DOHH2 (cell line): ENCODE measurements around the gene SAP30.

Experiments used
- H3F3A ChIP-seq: fragments of 200-600 bp; sonication (generic), shearing (Covaris generic); 2 replicates; pipeline ENCODE4 v1.6.0; 2016; ENCODE audit warnings: antibody characterized with exemption, mild to moderate bottlenecking; ENCODE audit not compliant: control insufficient read depth, insufficient read depth
- H3K27ac ChIP-seq: fragments of 200-600 bp; sonication (generic); 2 replicates; pipeline ENCODE4 v1.5.1; 2014; ENCODE audit warnings: low read depth, mild to moderate bottlenecking, low read length, moderate library complexity
- H3K27me3 ChIP-seq: fragments of 200-600 bp; sonication (generic); 2 replicates; pipeline ENCODE4 v1.6.1; 2014; ENCODE audit warnings: mild to moderate bottlenecking, low read length, mixed read lengths; ENCODE audit not compliant: control insufficient read depth
- H3K36me3 ChIP-seq: fragments of 200-600 bp; sonication (generic); 2 replicates; pipeline ENCODE4 v1.6.1; 2014; ENCODE audit warnings: mild to moderate bottlenecking, low read length, moderate library complexity, mixed read lengths; ENCODE audit not compliant: control insufficient read depth
- H3K4me1 ChIP-seq: fragments of 200-600 bp; sonication (generic); 2 replicates; pipeline ENCODE4 v1.6.1; 2014; ENCODE audit warnings: mild to moderate bottlenecking, low read length, mixed read lengths; ENCODE audit not compliant: control insufficient read depth
- H3K4me2 ChIP-seq: fragments of 200-600 bp; sonication (generic); 2 replicates; pipeline ENCODE4 v1.6.0; 2014; ENCODE audit warnings: mild to moderate bottlenecking, low read length, moderate library complexity
- H3K4me3 ChIP-seq: fragments of 200-600 bp; sonication (generic); 2 replicates; pipeline ENCODE4 v1.5.1; 2014; ENCODE audit warnings: mild to moderate bottlenecking, low read length, mixed read lengths
- H3K79me2 ChIP-seq: fragments of 200-600 bp; sonication (generic); 2 replicates; pipeline ENCODE4 v1.6.1; 2014; ENCODE audit warnings: mild to moderate bottlenecking, low read length, mixed read lengths; ENCODE audit not compliant: control insufficient read depth
- H3K9me2 ChIP-seq: fragments of 200-600 bp; sonication (generic); replicated peaks from 2 replicates; pipeline ENCODE4 v1.6.1; 2014; ENCODE audit warnings: mild to moderate bottlenecking, low read length, mixed read lengths; ENCODE audit not compliant: control insufficient read depth
- H3K9me3 ChIP-seq: fragments of 200-600 bp; sonication (generic); 2 replicates; pipeline ENCODE4 v1.6.1; 2014; ENCODE audit warnings: antibody characterized with exemption, low read length, mixed read lengths; ENCODE audit not compliant: control insufficient read depth, insufficient read depth
- H4K20me1 ChIP-seq: fragments of 200-600 bp; sonication (generic); 2 replicates; pipeline ENCODE4 v1.6.0; 2014; ENCODE audit warnings: low read depth, mild to moderate bottlenecking, antibody characterized with exemption, low read length, moderate library complexity; ENCODE audit not compliant: control insufficient read depth, insufficient read depth
- CTCF ChIP-seq: fragments of 200-600 bp; sonication (generic); IDR thresholded peaks from one replicate; pipeline ENCODE4 v1.5.1; 2014; ENCODE audit warnings: antibody characterized with exemption, mild to moderate bottlenecking, low read depth, low read length; ENCODE audit not compliant: poor library complexity, severe bottlenecking
- EZH2phosphoT487 ChIP-seq: fragments of 200-600 bp; sonication (generic); IDR thresholded peaks from 2 replicates; pipeline ENCODE4 v1.6.1; 2017; ENCODE audit warnings: borderline replicate concordance, mild to moderate bottlenecking, antibody characterized with exemption, low read length, moderate library complexity, mixed read lengths

SAP30 gene

GRCh38 chr4:173417833-173418232 is 47.1 kb downstream of the SAP30 start:
- Histone ChIP-seq H3F3A (no peaks in the 10 kb centered on the region), H3K9me2 (no peaks in the 10 kb centered on the region), H3K27ac (no peak overlapping the region), H3K79me2 (no peaks in the 10 kb centered on the region), H3K27me3 (no peaks in the 10 kb centered on the region), H3K36me3 (no peaks in the 10 kb centered on the region), H3K4me3 (no peak overlapping the region), H3K4me1 (peaks cover 11% of the 10 kb centered on the region), H3K9me3 (no peaks in the 10 kb centered on the region), H3K4me2 (no peak overlapping the region), H4K20me1 (no peaks in the 10 kb centered on the region)
- TF ChIP-seq EZH2phosphoT487, result no peak
- no peak for TF ChIP-seq CTCF

GRCh38 chr4:173418639-173419038 is 47.9 kb downstream of the SAP30 start:
- H3K9me3 ChIP-seq, result no peaks in the 10 kb centered on the region
- H3K4me2 ChIP-seq, result no peak overlapping the region
- TF ChIP-seq CTCF (no peak), EZH2phosphoT487 (no peak)
- H3K27ac ChIP-seq, result no peak overlapping the region
- no peaks in the 10 kb centered on the region for H3K36me3 ChIP-seq
- no peaks in the 10 kb centered on the region for H3F3A ChIP-seq
- H3K4me3 ChIP-seq, result no peak overlapping the region
- no peaks in the 10 kb centered on the region for H3K27me3 ChIP-seq
- peaks cover 11% of the 10 kb centered on the region for H3K4me1 ChIP-seq
- no peaks in the 10 kb centered on the region for H3K79me2 ChIP-seq
- H3K9me2 ChIP-seq, result no peaks in the 10 kb centered on the region
- no peaks in the 10 kb centered on the region for H4K20me1 ChIP-seq

- Histone ChIP-seq H3K27ac (no peak overlapping the region), H3K9me2 (no peaks in the 10 kb centered on the region), H3K4me1 (peaks cover 11% of the 10 kb centered on the region), H3F3A (no peaks in the 10 kb centered on the region), H3K36me3 (no peaks in the 10 kb centered on the region), H3K27me3 (no peaks in the 10 kb centered on the region), H4K20me1 (no peaks in the 10 kb centered on the region), H3K9me3 (no peaks in the 10 kb centered on the region), H3K4me2 (no peak overlapping the region), H3K79me2 (no peaks in the 10 kb centered on the region), H3K4me3 (no peak overlapping the region)
- TF ChIP-seq CTCF (peak; percentile 64), EZH2phosphoT487 (no peak)
Measured at GRCh38 chr4:173420324-173420752, 49.6 kb downstream of the SAP30 start.

GRCh38 chr4:173420801-173421200 is 50.0 kb downstream of the SAP30 start:
- H3K4me3 ChIP-seq, result no peak overlapping the region
- H3K4me2 ChIP-seq, result no peak overlapping the region
- H3K36me3 ChIP-seq, result no peaks in the 10 kb centered on the region
- no peak overlapping the region for H3K27ac ChIP-seq
- no peaks in the 10 kb centered on the region for H3K27me3 ChIP-seq
- no peaks in the 10 kb centered on the region for H3K79me2 ChIP-seq
- H3K9me2 ChIP-seq, result no peaks in the 10 kb centered on the region
- no peaks in the 10 kb centered on the region for H4K20me1 ChIP-seq
- H3F3A ChIP-seq, result no peaks in the 10 kb centered on the region
- H3K4me1 ChIP-seq, result peaks cover 11% of the 10 kb centered on the region
- no peaks in the 10 kb centered on the region for H3K9me3 ChIP-seq
- TF ChIP-seq EZH2phosphoT487 (no peak), CTCF (no peak)
